ENCODE results near the gene GREM1.

The GREM1 gene

DNA sequence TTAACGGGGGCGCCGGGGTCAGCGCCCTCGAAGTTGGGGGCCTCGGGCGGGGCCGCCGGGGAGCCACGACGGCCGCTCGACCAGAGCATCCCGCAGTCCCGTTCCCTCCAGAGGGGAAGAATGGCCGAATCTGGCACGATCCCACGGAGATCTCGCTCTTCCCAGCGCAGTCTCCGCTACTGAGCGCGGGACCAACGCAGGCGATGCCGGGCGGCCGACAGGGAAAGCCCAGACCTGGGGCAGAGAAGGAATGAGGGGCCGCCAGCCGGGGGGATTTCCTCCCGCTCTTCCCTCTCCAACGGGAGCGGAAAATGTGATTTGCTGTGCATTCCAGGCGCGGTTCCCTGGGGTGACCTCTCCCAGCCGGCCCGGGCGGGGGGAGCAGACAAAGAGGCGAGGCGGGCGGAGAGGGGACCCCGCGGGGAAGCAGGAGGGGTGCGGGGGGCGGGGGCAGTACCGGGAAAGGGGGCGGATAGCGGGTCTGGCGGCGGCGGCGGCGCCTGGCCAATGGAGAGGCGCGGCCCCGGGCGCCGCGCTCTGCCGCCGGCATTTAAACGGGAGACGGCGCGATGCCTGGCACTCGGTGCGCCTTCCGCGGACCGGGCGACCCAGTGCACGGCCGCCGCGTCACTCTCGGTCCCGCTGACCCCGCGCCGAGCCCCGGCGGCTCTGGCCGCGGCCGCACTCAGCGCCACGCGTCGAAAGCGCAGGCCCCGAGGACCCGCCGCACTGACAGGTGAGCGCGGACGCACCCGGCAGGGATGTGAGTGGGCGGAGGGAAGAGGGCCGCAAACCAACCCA is at the start of gene GREM1:
TSS of gene GREM1 (plus strand) at position 579 of the 801 bp plus-strand sequence. CDS start 12,687 bp downstream, outside the sequence.
- FAIRE-seq = no peak

DNA sequence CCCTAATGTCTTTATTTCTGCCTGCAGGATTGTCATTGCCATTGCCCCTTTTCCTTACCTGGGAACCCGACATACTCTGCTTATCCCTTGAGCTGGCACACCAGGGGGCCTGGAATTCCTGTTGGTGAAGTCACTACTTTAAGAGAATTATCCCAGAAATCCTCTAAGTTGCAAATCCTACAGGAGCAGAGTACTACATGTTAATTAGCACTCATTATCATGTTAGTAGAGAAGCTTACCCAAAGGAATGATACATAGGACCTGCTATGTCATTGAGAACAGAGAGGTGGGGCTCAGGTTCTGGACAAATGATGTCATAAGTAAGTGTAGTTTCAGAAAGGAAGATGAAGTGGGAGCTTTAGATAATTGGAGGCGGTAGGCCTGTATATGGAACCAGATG is 48.9 kb upstream of the GREM1 start:
- no peak for FAIRE-seq

DNA sequence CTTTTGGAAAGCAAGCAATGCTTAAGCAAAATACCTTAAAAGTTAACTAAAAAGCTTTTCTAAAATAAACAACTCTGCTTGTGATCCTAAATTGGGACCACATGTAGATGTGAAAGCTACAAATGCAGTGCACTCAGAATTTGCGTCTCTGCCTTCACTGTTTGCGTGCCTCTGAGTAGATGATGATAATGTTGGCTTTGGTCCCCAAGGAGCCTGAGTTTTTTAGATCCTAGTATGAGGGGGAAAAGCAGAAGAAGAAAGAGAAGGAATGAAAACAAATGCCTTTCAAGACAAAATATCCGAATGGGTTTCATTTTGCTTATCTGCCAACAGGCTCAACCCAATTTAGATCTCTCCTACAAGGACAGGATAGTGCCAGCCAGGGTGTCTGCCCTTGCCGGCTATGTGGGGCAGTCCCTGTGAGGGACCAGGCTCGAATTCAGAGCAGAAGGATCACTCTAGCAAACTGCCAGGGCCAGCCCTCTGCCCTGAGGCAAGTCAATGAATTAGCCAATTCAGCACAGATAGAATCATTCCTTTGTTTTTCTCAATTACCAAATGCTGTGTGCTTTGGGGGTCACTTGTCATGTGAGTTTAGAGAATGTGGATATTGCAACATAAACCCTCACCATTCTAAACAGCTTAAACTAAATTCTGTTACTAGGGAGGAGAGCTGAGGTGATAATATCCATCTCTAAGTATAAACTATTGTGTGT is 47.8 kb upstream of the GREM1 start:
- FAIRE-seq = no peak

DNA sequence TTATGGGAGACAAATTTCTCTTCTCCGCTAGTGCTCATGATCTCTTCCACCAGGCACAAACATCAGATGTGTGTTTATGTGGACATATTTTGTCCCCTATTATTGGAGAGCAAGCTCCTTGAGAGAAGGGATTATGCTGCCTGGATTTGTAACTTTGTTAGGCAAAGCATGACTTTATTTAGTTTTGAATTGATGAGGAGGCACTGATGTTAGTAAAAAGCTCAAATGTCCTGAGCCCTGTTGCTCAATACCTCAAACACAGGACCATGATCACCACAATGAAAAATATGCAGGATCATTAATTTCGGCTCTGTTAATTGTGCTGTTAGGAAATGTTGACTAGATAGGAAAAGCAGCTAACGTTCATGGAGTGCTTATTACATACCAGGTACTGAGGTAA is 47.2 kb upstream of the GREM1 start:
- no peak for FAIRE-seq

DNA sequence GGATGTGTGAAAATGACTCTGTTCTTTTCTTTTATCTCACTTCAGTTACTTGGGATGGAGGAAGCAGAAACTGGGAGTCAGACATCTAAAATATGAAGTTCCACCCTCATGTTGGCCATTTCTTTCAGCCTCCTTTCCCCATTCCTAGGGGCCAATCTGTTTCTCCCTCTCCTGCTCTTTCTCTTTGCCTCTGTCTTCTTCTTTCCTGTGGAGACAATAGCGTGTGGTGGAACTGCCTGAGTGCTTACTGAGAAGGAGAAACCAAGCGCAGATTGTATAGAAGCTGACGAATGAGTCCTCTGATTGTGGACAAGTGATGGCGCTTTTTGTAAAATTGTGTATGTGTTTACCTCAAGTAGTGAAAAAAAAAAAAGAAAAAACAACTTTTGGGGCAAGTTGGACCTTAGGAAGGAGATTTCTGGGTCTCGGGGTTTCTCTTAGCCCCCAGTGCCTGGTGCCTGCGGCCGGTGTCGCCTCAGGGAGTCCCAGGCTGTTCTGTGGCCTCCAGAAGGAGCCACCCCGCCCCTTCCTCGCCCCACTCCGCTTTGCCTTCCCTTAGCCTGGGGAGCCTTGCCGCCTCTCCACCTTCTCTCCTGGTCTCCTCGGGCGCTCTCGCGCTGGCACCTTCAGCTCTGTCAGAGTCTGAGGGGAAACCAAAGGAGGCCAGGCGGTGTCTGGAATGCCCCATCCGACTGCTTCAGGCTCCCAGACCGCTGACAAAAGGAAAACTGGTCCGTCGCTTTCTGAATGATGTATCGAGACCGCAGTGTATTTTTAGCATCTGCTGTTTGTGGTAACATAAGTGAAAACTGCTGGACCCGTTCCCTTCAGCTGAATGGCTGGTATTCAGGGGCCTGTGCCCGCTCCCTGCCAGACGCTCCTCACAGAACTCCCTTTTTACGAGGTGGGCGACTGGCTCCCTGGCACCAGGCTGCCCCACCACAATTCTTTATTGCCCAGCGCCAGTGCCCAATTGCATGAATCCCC is 46.2 kb upstream of the GREM1 start:
- FAIRE-seq = no peak

- no peak for FAIRE-seq
These were observed 43.1 kb upstream of the GREM1 start for GRCh38 chr15:32674681-32675080.

GRCh38 chr15:32675466-32675865 is 42.3 kb upstream of the GREM1 start:
- no peak for FAIRE-seq

DNA sequence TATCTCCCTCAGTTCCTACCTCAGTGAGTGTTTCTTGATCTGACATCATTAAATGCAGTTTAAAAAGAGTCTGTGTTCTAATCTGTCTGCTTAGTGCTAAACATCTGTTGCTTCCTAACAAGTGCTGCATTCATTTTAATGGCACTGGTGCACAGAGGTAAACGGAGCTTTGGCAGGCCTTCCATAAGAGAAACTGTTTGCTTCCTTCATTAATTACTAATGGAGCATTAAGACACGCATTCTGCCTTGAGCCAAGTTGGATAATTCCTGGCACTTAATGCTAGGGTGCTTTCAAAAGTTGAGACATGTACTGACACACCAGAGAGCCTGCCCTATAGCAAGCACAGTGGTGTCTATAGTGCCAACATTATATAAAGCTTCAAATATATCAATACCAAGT is 41.6 kb upstream of the GREM1 start:
- FAIRE-seq = no peak

GRCh38 chr15:32677238-32677750 is 40.5 kb upstream of the GREM1 start:
- FAIRE-seq = no peak

DNA sequence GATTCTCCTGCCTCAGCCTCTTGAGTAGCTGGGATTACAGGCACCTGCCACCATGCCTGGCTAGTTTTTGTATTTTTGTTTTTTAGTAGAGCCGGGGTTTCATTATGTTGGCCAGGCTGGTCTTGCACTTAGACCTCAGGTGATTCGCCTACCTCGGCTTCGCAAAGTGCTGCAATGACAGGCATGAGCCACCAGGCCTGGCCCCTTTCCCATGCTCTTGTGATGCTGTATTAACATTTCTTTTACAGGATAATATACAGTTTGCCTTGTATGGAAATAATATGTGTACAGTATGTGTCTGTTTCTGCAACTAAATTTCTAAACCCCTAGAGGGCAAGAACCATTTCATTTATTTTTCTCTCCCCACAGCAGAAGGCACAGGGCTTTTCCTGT is 38.5 kb upstream of the GREM1 start:
- FAIRE-seq = no peak

GRCh38 chr15:32682569-32682968 is 35.2 kb upstream of the GREM1 start:
- FAIRE-seq = no peak

DNA sequence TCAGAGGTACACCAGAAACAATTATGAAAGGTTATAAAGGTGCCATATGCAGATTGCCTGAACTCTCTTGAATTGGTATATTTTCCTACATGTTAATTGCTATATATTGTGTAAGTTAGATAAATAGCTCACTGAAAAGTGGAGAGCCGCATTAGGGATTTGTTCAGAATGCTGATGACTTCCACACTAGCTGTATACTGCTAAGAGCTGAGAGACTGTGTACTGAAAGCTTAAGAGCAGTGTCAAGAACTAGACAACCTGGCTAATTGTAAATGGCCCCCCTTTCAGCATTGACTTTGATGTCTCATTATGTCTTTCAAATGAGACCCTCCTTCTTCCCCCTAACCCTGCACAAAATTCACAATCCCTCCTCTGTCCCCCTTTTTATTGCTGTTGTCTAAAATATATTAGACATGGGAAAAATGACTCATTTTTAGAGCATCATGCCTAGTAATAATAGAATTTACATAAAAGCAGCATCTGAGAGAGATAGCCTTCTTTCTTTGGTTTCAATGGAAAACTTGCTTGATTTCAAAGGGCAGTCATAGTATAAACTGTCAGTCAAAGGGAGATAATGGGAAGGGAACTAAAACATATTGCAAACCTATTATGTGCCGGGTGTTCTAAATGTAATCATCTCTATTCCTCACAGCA is 34.7 kb upstream of the GREM1 start:
- FAIRE-seq = no peak

GRCh38 chr15:32683906-32684584 is 33.8 kb upstream of the GREM1 start:
- FAIRE-seq = no peak

GRCh38 chr15:32685576-32685975 is 32.2 kb upstream of the GREM1 start:
- FAIRE-seq = no peak

DNA sequence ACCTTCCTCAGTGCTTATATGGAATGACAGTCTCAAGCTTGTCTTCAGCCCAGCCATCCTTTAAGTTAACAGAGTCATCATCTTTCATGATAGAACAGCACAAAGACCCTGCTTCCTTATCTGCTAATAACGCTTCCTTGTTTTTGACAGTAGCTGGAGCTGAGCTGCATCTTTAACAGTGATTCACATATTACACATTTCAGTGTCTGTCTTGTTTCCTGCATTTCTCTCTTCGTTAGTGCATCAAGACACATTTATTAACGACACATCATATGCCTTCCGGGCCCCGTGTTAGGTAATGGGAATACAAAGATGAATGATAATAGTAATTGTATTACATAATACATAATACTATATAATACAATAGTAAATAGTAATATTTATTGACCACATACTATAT is 30.2 kb upstream of the GREM1 start:
- no peak for FAIRE-seq

GRCh38 chr15:32688151-32688639 is 29.6 kb upstream of the GREM1 start:
- no peak for FAIRE-seq

GRCh38 chr15:32690941-32691688 is 26.7 kb upstream of the GREM1 start:
- FAIRE-seq = no peak

- no peak for FAIRE-seq
These were observed 26.1 kb upstream of the GREM1 start for GRCh38 chr15:32691689-32692038.

DNA sequence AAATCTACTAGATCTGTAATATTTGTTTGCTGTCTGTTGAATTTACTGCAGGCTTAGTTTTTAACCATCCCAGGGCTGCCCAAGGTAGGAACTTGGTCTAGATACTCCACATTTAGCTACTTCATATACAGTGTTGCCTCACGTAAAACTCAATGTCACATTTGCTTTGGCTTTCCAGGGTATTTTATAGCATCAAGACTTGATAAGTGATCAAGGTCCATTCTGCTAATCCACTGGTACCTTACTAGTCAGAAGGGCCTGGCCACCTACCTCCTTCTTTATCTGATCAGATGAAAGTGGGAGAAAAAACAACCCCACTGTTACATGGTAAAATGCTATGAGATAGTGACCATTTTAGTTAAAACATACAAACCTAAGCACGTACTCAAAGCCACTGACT is 25.5 kb upstream of the GREM1 start:
- FAIRE-seq = no peak

- FAIRE-seq = no peak
These were observed 23.4 kb upstream of the GREM1 start for GRCh38 chr15:32694222-32694983.
